B cell (primary cell): Measurements from ENCODE around the gene CMTM1. TPM values are rescaled to one million over a fixed set of nuclear protein-coding genes. Genes with fewer than 3 reads are reported as not detected.

ENCODE experiments used
- ATAC-seq: fragments of 200-7000 bp; cut with Tn5 transposase; one replicate; pipeline ENCODE4 v1.10.0; 2021; ENCODE audit warnings: low read depth, mild to moderate bottlenecking, moderate number of reproducible peaks, moderate library complexity
- CTCF ChIA-PET: fragments of 350-600 bp; sonication (Branson Sonifier 250); formaldehyde crosslinking; loops from one replicate; lab custom pipeline; 2021; ENCODE audit warnings: antibody characterized with exemption, inconsistent platforms; lab: Charles Lee
- POLR2A ChIA-PET: fragments of 350-600 bp; sonication (Branson Sonifier 250); formaldehyde crosslinking; loops from one replicate; lab custom pipeline; 2021; ENCODE audit warnings: antibody characterized with exemption; lab: Charles Lee
- DNase-seq: peaks from one replicate; pipeline ENCODE4 v3.0.0; 2013
- H2AFZ ChIP-seq: 2 replicates; pipeline ENCODE4 v1.6.1; 2012; ENCODE audit warnings: mild to moderate bottlenecking, low read depth, low read length; ENCODE audit not compliant: insufficient read depth, poor library complexity, severe bottlenecking
- H3K27ac ChIP-seq, 2 donors: 1 replicate in 1 of 2; 2 replicates in 1 of 2; pipeline ENCODE4 v1.5.1; 2012 to 2013; ENCODE audit warnings: low read length in 2 of 2, mild to moderate bottlenecking in 2 of 2, moderate library complexity in 1 of 2
- H3K27me3 ChIP-seq, 4 experiments: fragments of 200-600 bp in 1 of 4; sonication (generic) in 1 of 4; replicated peaks in 1 of 4; 1 replicate in 2 of 4; 2 replicates in 2 of 4; pipeline versions ENCODE4 v1.6.1 to v1.7.0; 2013 to 2016; ENCODE audit warnings: low read length in 3 of 4, mild to moderate bottlenecking in 2 of 4, mixed read lengths in 1 of 4, moderate library complexity in 1 of 4; ENCODE audit not compliant: insufficient read depth in 4 of 4, control insufficient read depth in 3 of 4; ENCODE audit errors: control extremely low read depth in 1 of 4
- H3K36me3 ChIP-seq, 2 experiments: replicated peaks in 1 of 2; 1 replicate in 1 of 2; 2 replicates in 1 of 2; pipeline versions ENCODE4 v1.6.1 to v1.7.1; 2013; ENCODE audit warnings: low read length in 1 of 2; ENCODE audit not compliant: insufficient read depth in 2 of 2, control insufficient read depth in 1 of 2; ENCODE audit errors: control extremely low read depth in 1 of 2, extremely low read depth in 1 of 2
- H3K4me1 ChIP-seq, 2 donors: fragments of 200-600 bp in 1 of 2; sonication (generic) in 1 of 2; 1 replicate in 1 of 2; 2 replicates in 1 of 2; pipeline versions ENCODE4 v1.5.1 to v1.6.1; 2013 to 2017; ENCODE audit warnings: low read length in 2 of 2; ENCODE audit not compliant: control insufficient read depth in 2 of 2, insufficient read depth in 2 of 2
- H3K4me2 ChIP-seq: replicated peaks from 2 replicates; pipeline ENCODE3; 2012; ENCODE audit warnings: mild to moderate bottlenecking, low read depth, low read length; ENCODE audit not compliant: poor library complexity, severe bottlenecking
- H3K4me3 ChIP-seq, 5 experiments: fragments of 200-600 bp in 1 of 5; sonication (generic) in 1 of 5; 1 replicate in 3 of 5; 2 replicates in 2 of 5; pipeline versions ENCODE4 v1.5.1 to v1.7.0; 2011 to 2016; ENCODE audit warnings: low read length in 4 of 5, mild to moderate bottlenecking in 4 of 5, low read depth in 2 of 5, control low read depth in 1 of 5, moderate library complexity in 1 of 5; ENCODE audit not compliant: insufficient read depth in 1 of 5; ENCODE audit errors: control extremely low read depth in 1 of 5, extremely low read depth in 1 of 5
- H3K79me2 ChIP-seq: fragments of 200-600 bp; sonication (generic); one replicate; pipeline ENCODE4 v1.6.0; 2016; ENCODE audit warnings: low read length; ENCODE audit not compliant: control insufficient read depth, insufficient read depth
- H3K9ac ChIP-seq: fragments of 200-600 bp; sonication (generic); 2 replicates; pipeline ENCODE4 v1.6.1; 2017; ENCODE audit warnings: mild to moderate bottlenecking, low read length, moderate library complexity
- H3K9me3 ChIP-seq, 3 donors: one replicate each; pipeline versions ENCODE4 v1.6.1 to v1.7.1; 2013; ENCODE audit warnings: low read length in 2 of 3; ENCODE audit not compliant: control insufficient read depth in 2 of 3, insufficient read depth in 1 of 3; ENCODE audit errors: control extremely low read depth in 1 of 3
- H4K20me1 ChIP-seq: 2 replicates; pipeline ENCODE4 v1.6.0; 2012; ENCODE audit warnings: mild to moderate bottlenecking, low read length; ENCODE audit not compliant: insufficient read depth, control insufficient read depth, poor library complexity, severe bottlenecking
- H3K27ac Mint-ChIP-seq: one replicate; pipeline ENCODE4 v1.8.0; 2021; ENCODE audit warnings: mixed read lengths
- H3K27me3 Mint-ChIP-seq: one replicate; pipeline ENCODE4 v1.8.0; 2021; ENCODE audit warnings: mixed read lengths
- H3K4me1 Mint-ChIP-seq: one replicate; pipeline ENCODE4 v1.8.0; 2021; ENCODE audit warnings: mixed read lengths
- H3K4me3 Mint-ChIP-seq: one replicate; pipeline ENCODE4 v1.8.0; 2021; ENCODE audit warnings: mixed read lengths
- H3K9me3 Mint-ChIP-seq: one replicate; pipeline ENCODE4 v1.8.0; 2022; ENCODE audit warnings: mixed read lengths; ENCODE audit not compliant: insufficient read depth
- EZH2 ChIP-seq: IDR thresholded peaks from 2 replicates; pipeline ENCODE4 v1.6.1; 2012; ENCODE audit warnings: borderline replicate concordance, low read depth, mild to moderate bottlenecking, moderate library complexity, low read length; ENCODE audit not compliant: insufficient read depth, poor library complexity, severe bottlenecking
- WGBS: methylation state at CpG from one replicate; pipeline ENCODE4 v1.1.5; 2013; ENCODE audit warnings: missing lambda C conversion rate; ENCODE audit not compliant: insufficient coverage; 5-methylcytosine and 5-hydroxymethylcytosine counted together
- intact Hi-C: fragments of 100-400 bp; cut with micrococcal nuclease; formaldehyde crosslinking; loops from one replicate; pipeline ENCODE4 v1.10.0; 2022
- polyA plus RNA-seq: library from polyadenylated mRNA; depleted of rRNA; stranded (reverse); fragments of >200 nt; gene quantifications from 2 replicates; pipeline ENCODE4 v1.2.3, GENCODE V29; 2012
- total RNA-seq, 2 donors: library from RNA; stranded (reverse); fragments of 120-200 nt in 1 of 2; gene quantifications; 1 replicate in 1 of 2; 2 replicates in 1 of 2; pipeline versions ENCODE4 v1.2.3 to v1.2.4, GENCODE V29; 2013 to 2022
- TF ChIP-seq, protein P1 (sequence below): fragments of 200-600 bp; IDR thresholded peaks from one replicate; pipeline ENCODE4 v1.8.0; 2022; ENCODE audit warnings: antibody characterized with exemption, mild to moderate bottlenecking

Gene CMTM1
- total and polyA plus RNA-seq, 2 donors (not counting 1 experiment from before 2014, with no cell fraction given): 1.6 to 5.9 TPM

DNA sequence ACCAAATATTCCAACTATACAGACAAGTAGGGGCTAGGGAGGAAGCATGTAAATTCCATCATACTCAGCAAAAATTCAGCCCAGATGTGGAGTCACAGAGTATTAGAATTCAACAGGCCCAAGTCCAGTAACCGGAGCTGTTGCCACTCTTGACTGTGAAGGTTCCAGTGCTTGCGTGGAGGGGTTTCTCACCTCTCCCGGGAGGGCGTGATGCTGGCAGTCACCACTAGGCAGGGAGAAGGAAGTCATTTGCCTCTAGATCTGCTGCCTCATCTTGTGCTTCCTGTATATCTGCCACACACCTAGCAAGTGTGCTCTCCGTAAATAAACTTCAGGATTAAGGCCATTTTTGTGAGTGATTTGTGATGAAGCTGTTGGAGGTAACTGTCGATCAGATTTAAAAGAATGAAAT is 14.9 kb upstream of the CMTM1 start:
- Histone ChIP-seq H3K9me3 (no peaks in the 10 kb centered on the region), H3K9ac (peak overlapping the region; percentile 74), H3K79me2 (peaks cover 43% of the 10 kb centered on the region), H2AFZ (peak overlapping the region; percentile 89), H3K4me2 (peak overlapping the region; percentile 83), H3K4me3 (peak overlapping the region in 2 of 5 experiments; percentile 70 to 92), H3K36me3 (peaks cover 0 to 3% of the 10 kb centered on the region in 2 experiments), H4K20me1 (peaks cover 8% of the 10 kb centered on the region), H3K4me1 (peaks cover 63 to 71% of the 10 kb centered on the region in 2 donors), H3K27ac (peak overlapping the region in 1 of 2 donors; percentile 75), H3K27me3 (no peaks in the 10 kb centered on the region)
- no peaks in the 10 kb centered on the region for H3K9me3 Mint-ChIP-seq
- CTCF ChIA-PET: interaction anchor here (0.7 to 6.6 kb wide), 18 partner anchors 11 to 177 kb away, joined by 3 to 46 read pairs (median 8); no protein-coding TSS in a partner anchor
- no peaks in the 10 kb centered on the region for H3K27me3 Mint-ChIP-seq
- H3K4me3 Mint-ChIP-seq: peak overlapping the region; percentile 95
- TF ChIP-seq, protein P1, sequence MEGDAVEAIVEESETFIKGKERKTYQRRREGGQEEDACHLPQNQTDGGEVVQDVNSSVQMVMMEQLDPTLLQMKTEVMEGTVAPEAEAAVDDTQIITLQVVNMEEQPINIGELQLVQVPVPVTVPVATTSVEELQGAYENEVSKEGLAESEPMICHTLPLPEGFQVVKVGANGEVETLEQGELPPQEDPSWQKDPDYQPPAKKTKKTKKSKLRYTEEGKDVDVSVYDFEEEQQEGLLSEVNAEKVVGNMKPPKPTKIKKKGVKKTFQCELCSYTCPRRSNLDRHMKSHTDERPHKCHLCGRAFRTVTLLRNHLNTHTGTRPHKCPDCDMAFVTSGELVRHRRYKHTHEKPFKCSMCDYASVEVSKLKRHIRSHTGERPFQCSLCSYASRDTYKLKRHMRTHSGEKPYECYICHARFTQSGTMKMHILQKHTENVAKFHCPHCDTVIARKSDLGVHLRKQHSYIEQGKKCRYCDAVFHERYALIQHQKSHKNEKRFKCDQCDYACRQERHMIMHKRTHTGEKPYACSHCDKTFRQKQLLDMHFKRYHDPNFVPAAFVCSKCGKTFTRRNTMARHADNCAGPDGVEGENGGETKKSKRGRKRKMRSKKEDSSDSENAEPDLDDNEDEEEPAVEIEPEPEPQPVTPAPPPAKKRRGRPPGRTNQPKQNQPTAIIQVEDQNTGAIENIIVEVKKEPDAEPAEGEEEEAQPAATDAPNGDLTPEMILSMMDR: no peak
- no peak for TF ChIP-seq EZH2
- H3K27ac Mint-ChIP-seq: peak overlapping the region; percentile 98
- WGBS: 10% methylated on average over 5 of the region's 6 CpGs
- peaks cover 84% of the 10 kb centered on the region for H3K4me1 Mint-ChIP-seq
- intact Hi-C loops: no loop called here
- ATAC-seq: peak; percentile 34
- POLR2A ChIA-PET: interaction anchor here (0.6 to 2.7 kb wide), 10 partner anchors 21 to 53 kb away, joined by 3 to 22 read pairs (median 4); partner anchors contain the start of gene CMTM3
- DNase-seq: peak; percentile 76

DNA sequence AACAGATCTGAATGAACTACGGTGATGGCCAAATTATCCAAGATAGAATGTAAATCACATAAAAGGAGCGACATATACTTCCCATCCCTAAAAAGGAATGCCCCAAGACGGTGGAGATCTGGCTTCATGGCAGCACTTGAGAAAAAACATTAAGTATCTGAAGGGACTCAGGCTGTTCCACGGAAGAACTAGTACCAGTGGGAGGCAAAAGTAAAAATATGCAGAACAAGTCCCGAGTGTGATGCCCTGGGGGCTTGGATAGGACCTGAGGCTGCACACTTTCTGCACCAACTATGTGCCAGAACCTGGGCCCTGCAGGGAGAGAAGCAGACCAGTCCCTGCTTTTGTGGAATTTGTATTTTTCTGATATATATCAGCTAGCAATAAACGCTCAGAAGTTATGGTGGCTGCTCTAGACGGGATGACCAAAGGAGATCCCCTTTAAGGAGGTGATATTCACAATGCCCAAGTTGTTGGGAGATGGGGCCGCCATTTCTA is 14.4 kb upstream of the CMTM1 start:
- no peaks in the 10 kb centered on the region for H3K27me3 Mint-ChIP-seq
- peak overlapping the region; percentile 95 for H3K4me3 Mint-ChIP-seq
- Histone ChIP-seq H3K36me3 (peaks cover 0 to 3% of the 10 kb centered on the region in 2 experiments), H3K9ac (peak overlapping the region; percentile 74), H3K27me3 (no peaks in the 10 kb centered on the region), H3K4me1 (peaks cover 59 to 67% of the 10 kb centered on the region in 2 donors), H3K4me2 (peak overlapping the region; percentile 83), H2AFZ (peak overlapping the region; percentile 89), H3K27ac (peak overlapping the region; percentile 71 to 75), H3K79me2 (peaks cover 43% of the 10 kb centered on the region), H3K9me3 (no peaks in the 10 kb centered on the region), H3K4me3 (peak overlapping the region; percentile 60 to 92 (median 71)), H4K20me1 (peaks cover 8% of the 10 kb centered on the region)
- 38% methylated on average over 3 of the region's 8 CpGs for WGBS
- H3K27ac Mint-ChIP-seq: peak overlapping the region; percentile 98
- ATAC-seq (peak; percentile 2), DNase-seq (no peak)
- intact Hi-C loops: loop anchor here (1.0 to 2.0 kb wide), 5 partner anchors 28 to 144 kb away; partner anchors contain the start of gene CMTM4
- H3K4me1 Mint-ChIP-seq: peaks cover 84% of the 10 kb centered on the region
- TF ChIP-seq, protein P1: no peak
- TF ChIP-seq EZH2: no peak
- ChIA-PET POLR2A (interaction anchor here (0.6 to 2.7 kb wide), 14 partner anchors 8 to 57 kb away, joined by 3 to 22 read pairs (median 4); partner anchors contain the start of gene CMTM3), CTCF (interaction anchor here (0.9 to 6.6 kb wide), 21 partner anchors 8 to 279 kb away, joined by 3 to 46 read pairs (median 7); partner anchors contain the start of gene NAE1)
- H3K9me3 Mint-ChIP-seq: no peaks in the 10 kb centered on the region
